HG03064 (cell line): Measurements from ENCODE around the gene HCN2.

Experiments used
- ATAC-seq: cut with Tn5 transposase; IDR thresholded peaks from one replicate; pipeline ENCODE4 v1.9.1; 2021; ENCODE audit warnings: low read depth; ENCODE audit not compliant: unreplicated experiment

HCN2 gene

DNA sequence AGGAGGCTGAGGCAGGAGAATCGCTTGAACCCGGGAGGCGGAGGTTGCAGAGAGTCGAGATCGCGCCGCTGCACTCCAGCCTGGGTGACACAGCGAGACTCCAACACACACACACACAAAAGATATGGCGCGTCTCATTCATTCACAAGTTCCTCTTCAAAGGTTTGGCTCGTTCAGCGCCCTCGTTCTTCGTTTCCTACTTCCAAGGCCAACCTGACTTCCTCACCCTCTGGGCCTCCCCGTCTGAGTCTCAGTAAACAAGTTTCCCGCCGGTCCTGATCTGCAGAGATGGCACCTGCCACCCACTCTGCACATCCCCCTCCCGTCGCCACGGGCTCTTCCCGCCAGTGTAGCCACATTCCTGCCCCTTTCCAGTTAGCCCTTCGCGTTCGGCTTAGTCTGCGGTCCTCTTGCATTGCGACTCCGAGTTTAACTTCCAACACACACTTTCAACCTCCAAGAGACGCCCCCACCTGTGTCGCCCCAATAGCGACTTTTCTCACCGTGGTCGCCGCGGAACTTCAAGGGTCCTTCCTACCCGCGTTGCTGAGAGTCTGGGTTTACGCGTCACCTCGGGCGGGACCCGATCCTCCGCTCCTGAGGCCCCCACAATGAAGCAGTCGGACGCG lies 18.6 kb upstream of the HCN2 start:
- no peak for ATAC-seq

DNA sequence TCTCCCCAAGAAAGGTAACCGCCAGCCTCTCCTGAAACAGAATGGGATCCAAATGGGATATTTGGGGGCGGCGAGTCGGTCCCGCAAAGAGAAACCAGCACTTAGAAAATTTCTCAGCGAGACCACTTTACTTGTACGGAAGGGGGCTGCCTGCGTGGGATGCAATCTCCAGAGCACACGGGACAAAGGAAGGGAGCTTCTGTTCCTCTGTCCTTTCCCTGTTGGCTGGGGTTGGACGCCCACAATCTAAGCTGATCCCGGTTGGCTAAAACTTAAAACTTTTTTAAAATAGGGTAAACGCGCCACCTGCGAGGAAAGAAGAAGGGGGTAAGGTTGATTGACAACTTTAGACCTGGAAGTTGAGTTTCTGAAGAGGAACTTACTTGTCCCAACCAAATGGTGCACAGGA lies 18.1 kb upstream of the HCN2 start:
- ATAC-seq: peak; percentile 6

DNA sequence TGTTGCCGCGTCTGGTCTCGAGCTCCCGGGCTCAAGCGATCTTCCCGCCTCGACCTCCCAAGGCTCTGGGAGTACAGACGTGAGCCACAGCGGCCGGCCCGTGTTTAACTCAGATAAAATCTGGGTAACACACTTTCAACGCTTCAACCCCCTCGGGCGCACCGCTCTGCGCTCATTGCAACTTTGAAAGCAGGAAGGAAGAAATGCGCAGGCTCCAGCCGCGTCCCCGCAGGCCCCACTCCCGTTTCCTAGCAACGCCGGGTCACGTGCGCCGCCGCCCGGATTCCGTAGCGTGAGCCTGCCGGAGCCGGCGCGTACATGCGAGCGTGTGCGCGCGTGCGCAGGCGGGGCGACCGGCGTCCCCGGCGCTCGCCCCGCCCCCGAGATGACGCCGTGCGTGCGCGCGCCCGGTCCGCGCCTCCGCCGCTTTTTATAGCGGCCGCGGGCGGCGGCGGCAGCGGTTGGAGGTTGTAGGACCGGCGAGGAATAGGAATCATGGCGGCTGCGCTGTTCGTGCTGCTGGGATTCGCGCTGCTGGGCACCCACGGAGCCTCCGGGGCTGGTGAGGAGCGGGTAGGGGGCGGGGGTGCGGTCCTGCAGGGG lies 17.4 kb upstream of the HCN2 start, which contains the start of gene BSG:
Gene BSG, plus strand, starts transcription at position 457 of the 603 bp plus-strand sequence. Its CDS starts 39 bp downstream, at position 496.
- peak; percentile 38 for ATAC-seq

DNA sequence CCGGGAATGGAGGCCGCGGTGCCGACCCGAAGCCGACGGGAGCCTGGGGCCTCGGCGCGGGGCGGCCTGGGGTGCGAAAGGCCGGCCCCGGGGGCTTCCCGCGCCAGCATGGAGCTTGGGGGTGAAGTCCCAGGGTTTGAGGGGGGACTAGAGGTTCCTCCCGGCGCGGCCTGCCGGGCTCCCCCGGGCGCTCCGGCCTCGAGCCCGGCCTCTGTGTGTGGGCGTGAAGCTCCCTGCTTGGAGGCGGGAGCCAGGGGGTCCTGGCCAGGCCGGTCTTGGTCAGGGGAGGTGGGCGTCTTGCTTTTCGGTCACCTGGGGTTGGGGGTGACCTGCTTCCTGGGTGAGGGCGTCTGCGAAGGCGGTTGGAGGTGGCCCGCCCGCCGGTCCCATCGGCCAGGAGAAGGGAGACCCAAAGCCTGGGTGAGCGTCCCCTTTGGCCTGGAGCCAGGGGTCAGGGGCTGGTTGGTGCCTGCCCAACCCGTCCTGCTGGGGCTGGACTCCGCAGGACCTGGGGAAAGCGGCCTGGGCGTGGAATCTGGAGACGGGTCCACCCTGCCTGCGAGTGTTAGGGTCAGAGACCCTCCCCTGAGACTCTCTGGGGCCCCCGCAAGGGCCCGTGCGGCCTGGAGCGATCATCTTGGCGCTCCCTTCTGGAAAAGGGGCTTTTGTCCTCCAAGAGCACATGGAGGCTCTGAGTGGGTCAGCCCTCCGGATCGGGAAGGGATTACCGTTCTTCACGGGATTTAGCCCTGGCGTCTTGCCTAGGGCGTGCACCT lies 16.8 kb upstream of the HCN2 start:
- ATAC-seq: peak; percentile 27

DNA sequence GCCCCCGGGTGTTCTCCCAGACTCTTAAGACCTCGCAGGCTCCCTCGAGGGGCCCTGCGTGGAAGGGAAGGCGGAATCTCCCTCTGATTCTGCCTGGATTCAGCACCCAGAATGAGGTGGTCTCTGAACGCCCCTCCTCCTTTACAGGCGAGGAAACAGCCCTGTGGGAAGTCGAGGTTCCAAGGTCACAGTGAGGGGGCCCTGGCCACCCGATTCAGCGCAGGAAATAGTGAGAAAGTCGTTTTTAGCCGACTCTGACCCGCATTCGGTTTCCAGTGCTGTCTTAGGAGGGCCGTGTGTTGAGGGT lies 16.2 kb upstream of the HCN2 start:
- no peak for ATAC-seq

DNA sequence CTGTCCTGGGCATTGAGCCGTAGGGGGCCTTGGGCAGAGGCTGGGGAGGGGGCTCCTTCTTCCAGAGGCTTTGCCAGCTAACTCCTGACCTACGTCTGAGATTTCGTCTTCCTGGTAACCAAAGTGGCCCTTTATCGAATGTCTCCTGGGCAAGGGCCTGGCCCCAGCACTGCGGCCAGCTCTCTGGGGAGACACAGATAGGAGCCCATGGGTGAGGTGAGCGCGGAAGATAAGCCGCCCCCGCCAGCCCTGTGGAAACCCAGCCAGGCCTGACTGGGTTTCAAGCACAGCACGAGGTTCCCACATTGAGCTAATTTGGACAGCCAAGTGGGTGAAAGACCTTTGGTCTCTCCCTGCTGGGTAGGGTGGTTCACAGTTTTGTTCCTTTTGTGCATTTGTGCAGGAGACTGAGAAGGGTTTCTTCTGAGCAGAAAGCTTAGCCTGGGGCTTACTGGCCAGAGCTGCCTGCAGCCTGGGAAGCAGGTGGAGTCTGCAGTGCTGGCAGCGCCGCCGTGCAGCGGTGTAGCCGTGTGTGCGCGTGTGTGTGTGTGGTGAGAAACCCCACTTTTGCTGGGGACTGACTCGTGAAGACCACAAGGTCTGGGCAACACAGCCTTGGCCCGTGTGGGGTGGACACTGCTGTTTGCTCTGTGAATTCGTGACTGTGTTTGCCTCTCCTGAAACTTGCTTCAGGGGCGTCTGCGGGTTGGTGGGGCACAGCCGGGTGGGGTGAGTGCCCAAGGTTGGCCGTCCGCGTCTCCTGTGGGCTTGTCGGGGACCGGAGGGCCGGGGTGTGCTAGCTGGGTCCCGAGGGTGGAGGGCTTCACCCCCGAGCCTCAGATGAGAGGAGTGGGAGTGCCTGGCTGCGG lies 14.8 kb upstream of the HCN2 start:
- no peak for ATAC-seq

DNA sequence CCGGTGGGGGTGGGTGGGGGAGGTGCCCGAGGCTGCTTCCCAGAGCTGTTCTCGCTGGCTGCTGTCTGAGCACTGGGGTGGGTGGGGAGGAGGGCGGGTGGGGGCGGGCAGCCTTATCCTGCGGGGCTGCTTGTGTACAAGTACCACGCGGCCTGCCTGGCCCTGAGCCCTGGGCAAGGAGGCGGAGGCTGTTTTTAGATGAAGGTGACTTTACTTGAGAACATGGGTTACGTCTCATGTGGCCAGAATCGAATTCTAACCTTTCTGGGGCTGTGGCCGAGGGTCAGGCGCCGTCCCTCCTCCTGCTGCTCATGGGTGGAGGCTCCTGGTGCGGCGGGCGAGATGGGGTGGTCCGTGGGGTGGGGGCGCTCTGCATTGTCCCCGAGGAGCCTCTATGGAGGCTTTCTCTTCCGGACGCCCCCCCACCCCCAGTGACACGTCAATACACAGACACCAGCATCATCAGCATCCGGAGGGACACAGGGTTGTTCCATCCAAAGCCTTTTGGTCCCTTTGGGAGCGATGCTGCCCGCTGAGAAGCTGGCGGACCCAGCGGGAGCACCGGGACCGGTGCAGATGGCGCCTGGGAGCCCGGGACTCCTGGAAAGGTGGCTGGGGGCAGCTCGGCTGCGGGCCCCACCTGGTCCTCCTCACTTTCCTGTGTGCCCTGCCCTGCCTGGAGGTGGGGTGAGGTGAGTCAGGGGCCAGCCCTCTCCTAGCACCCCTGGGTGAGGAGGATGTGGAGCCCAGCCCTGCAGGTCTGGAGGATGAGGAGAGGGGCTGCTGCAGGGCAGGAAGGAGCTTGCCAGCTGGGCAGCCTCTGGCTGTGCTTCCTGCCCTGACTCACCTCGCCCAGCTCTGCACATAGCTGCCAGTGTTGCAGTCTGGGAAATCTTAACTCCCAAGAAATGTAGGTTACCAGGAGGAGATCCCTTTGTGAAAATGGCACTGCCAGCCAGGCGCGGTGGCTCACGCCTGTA lies 13.9 kb upstream of the HCN2 start:
- no peak for ATAC-seq

DNA sequence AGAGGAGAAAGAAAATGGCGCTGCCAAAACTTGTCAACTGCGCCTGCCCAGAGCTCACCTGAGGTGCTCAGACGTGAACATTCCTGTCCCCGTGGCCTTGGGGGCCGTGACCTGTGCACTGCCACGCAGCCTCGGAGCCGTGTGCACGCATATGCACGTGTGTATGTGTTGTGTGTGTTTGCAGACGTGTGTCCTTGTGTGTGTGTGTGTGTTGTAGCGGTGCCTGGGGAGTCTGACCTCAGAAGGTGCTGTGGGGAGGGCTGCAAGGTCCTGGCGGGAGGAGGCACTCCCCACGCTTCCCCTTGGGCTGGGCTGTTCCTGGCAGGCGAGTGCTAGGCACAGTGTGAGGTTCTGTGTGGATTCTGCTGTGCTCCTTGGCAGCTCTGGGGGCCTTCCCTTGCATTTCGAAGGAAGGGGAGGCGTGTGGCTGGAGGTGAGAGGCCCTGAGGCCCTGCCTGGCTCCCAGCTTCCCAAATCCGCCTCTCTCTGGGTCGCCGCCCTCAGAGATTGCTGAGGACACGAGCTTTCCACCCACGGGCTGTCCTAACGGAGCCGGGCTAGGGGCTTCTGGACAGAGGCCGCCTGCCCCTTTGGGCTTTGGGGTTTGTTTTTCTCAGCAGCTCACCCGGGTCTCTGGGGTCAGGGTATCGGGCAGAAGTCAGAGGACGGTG lies 12.8 kb upstream of the HCN2 start:
- ATAC-seq: no peak

DNA sequence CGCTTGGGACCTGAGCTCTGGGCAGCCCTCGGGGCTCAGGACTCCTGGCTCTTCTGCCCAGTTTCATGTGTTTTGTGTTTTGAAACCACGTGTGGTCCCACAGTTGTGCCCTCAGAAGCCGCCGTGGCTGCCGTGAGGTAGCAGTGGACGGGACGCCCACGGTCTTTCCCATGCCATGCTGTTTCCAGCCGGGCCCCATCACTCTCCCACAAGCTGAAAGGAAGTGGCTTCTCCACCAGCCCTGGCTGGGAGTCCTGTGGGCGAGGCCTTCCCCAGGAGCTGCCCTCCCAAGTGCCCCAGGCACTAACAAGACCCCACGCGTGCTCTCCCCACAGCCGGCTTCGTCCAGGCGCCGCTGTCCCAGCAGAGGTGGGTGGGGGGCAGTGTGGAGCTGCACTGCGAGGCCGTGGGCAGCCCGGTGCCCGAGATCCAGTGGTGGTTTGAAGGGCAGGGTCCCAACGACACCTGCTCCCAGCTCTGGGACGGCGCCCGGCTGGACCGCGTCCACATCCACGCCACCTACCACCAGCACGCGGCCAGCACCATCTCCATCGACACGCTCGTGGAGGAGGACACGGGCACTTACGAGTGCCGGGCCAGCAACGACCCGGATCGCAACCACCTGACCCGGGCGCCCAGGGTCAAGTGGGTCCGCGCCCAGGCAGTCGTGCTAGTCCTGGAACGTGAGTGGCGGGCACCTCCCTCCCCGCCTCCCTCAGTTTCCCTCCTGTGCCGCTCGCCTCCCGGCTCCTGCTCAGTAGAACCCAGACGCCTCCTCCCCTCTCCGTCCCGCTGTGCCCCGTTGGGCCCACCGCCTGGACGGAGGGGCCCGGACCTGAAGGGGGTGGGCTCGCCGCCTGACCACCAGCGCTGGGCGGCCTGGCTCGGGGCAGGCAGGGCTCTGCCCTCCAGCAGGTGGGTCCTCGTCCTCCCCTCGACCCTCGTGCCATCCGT lies 12.0 kb upstream of the HCN2 start:
- no peak for ATAC-seq

DNA sequence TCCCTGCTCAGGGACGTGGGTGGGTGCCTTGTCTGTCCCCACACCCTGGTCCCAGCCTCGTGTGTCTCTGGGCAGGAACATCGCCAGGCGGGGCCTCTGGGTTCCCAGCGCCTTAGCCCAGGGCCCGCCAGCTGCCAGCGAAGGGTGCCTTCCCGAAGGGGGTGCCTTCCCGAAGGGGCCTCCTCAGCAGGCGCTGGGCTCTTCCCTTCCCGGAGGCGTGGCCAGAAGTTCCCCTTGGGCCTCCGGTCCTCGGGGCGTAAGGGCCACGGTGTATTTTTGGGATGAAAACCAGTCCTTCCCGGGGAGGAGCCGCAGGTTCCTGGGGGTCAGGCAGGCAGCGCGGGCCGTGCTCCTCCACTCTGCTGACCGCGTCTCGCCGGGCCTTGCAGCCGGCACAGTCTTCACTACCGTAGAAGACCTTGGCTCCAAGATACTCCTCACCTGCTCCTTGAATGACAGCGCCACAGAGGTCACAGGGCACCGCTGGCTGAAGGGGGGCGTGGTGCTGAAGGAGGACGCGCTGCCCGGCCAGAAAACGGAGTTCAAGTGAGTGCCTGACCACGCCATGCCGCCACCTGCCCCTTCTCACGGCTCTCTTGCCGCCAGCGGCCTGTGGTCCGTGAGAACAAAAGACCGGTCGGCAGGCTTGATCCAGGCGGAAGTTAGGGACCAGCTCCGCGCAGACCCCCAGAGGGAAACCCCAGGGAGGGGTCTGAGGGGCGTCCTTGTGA lies 10.4 kb upstream of the HCN2 start:
- no peak for ATAC-seq

DNA sequence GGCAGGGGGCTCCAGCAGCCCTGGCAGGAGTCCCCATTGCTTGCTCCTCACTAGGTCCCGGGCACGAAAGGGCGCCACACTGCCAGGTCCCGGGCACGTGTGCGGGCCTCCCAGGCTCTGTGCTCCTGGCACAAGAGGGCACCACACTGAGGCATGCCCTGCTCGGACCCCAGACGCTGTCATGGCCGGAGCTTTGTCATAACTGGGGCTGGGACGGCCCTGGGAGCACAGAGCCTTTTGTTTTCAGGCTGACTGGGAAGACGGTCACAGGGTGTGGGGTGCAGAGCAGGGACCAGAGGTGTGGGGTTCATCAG lies 9.9 kb upstream of the HCN2 start:
- ATAC-seq: no peak

DNA sequence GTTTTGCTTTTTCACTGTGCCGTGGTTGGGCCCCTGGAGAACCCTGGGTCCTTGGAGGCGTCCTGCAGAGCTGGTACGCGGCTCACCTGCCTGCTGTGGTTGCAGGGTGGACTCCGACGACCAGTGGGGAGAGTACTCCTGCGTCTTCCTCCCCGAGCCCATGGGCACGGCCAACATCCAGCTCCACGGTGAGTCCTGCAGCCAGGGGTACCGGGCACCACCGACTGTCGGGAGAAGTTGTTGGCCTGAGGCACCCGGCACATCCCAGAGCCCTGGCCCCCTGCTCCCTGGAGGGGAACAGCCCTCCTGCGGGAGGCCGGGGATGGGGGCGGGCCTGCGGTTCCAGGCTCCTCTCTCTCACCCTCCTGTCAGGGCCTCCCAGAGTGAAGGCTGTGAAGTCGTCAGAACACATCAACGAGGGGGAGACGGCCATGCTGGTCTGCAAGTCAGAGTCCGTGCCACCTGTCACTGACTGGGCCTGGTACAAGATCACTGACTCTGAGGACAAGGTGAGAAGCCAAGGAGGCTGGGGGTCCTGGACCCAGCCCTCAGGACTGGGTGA lies 9.3 kb upstream of the HCN2 start:
- ATAC-seq: no peak

DNA sequence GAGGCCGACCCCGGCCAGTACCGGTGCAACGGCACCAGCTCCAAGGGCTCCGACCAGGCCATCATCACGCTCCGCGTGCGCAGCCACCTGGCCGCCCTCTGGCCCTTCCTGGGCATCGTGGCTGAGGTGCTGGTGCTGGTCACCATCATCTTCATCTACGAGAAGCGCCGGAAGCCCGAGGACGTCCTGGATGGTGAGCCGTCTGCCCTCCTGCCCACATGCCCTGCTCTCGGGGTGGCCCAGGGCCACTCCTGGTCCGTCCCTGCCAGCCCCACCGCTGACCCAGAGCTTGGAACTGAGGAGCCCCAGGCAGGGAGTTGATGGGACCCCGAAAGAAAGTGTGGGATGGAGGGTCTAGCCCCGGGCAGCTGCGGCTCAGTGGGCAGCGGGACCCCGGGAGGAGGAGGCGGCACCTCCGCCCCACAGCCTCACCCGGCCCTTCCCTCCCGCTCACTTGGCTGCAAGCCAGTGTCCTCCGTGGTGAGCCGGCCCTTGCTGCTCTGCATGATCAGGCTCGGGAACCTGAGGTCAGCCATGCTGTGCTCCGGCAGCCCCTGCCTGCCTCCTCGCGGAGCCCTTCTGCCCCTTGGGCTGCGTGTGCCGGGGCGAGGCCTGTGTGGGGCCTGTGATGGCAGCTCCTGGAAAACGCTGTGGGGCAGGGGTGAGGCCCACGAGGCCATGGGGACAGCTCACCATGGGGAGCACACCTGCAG lies 8.1 kb upstream of the HCN2 start:
- ATAC-seq: no peak

DNA sequence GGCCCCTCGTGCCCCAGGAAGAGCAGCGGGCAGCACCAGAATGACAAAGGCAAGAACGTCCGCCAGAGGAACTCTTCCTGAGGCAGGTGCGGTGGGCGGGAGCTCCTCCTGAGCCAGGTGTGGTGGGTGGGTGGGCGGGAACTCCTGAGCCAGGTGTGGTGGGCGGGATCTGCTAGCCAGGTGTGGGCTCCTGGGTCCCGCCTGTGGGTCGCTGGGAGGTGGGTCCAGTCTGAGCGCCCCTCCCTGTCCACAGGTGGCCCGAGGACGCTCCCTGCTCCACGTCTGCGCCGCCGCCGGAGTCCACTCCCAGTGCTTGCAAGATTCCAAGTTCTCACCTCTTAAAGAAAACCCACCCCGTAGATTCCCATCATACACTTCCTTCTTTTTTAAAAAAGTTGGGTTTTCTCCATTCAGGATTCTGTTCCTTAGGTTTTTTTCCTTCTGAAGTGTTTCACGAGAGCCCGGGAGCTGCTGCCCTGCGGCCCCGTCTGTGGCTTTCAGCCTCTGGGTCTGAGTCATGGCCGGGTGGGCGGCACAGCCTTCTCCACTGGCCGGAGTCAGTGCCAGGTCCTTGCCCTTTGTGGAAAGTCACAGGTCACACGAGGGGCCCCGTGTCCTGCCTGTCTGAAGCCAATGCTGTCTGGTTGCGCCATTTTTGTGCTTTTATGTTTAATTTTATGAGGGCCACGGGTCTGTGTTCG lies 7.0 kb upstream of the HCN2 start:
- ATAC-seq: no peak

DNA sequence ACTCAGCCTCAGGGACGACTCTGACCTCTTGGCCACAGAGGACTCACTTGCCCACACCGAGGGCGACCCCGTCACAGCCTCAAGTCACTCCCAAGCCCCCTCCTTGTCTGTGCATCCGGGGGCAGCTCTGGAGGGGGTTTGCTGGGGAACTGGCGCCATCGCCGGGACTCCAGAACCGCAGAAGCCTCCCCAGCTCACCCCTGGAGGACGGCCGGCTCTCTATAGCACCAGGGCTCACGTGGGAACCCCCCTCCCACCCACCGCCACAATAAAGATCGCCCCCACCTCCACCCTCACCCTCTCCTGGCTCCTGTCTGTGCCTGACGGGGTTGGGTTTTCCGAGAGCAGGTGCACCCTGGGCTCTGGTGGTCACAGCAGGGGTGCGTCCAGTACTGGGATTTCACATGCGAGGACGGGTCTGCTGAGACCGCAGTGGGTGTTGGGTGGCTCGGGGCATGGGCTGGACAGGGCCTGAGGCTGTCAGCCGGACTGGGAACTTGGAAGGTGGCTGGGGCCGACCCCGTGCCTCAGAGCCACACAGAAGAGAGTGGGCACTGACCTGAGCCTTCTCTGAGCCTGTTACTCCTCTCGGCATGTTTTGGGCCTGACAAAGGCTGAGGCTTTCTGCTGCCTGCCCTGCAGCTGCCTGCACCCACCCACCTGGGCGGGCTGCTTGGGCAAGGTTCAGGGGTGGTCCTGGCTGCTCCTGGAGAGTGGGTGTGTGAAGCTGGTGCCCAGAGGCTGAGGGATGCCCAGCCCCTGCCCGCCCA lies 6.3 kb upstream of the HCN2 start:
- no peak for ATAC-seq

DNA sequence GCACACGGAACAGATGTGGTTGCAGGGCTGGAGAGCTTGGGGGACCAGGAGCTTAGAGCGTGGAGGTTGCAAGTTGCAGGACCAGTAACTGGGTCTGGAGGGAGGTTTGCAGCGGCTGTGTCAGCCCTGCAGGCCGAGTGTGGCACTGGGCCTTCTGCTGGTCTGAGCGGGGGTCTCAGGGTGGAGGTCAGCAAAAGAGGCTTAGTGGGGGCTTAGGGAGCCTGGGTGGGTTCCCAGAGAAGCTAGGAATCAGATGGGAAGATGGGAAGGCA lies 5.8 kb upstream of the HCN2 start:
- ATAC-seq: no peak
